Smooth muscle cell (in vitro differentiated cells): ENCODE measurements around the gene MAP4K4. TPM values are rescaled to one million over a fixed set of nuclear protein-coding genes. Genes with fewer than 3 reads are reported as not detected.

Experiments used
- DNase-seq: peaks from one replicate; lab custom pipeline; 2025; ENCODE audit not compliant: unreplicated experiment; lab: John Stamatoyannopoulos, UW
- H2AFZ ChIP-seq: fragments of 200-600 bp; sonication (generic); 2 replicates; pipeline ENCODE4 v1.6.0; 2016; ENCODE audit warnings: antibody characterized with exemption, low read depth, mild to moderate bottlenecking
- H3F3A ChIP-seq: fragments of 200-600 bp; sonication (generic); 2 replicates; pipeline ENCODE4 v1.6.0; 2017; ENCODE audit warnings: antibody characterized with exemption, low read depth
- H3K27ac ChIP-seq: fragments of 200-600 bp; sonication (generic); 2 replicates; pipeline ENCODE4 v1.5.1; 2016; ENCODE audit warnings: low read depth, mild to moderate bottlenecking
- H3K27me3 ChIP-seq: fragments of 200-600 bp; sonication (generic); 2 replicates; pipeline ENCODE4 v1.6.1; 2016; ENCODE audit warnings: low read depth, mild to moderate bottlenecking
- H3K36me3 ChIP-seq: fragments of 200-600 bp; sonication (generic); 2 replicates; pipeline ENCODE4 v1.5.1; 2016; ENCODE audit warnings: low read depth
- H3K4me1 ChIP-seq: fragments of 200-600 bp; sonication (generic); 2 replicates; pipeline ENCODE4 v1.5.1; 2016; ENCODE audit warnings: low read depth
- H3K4me2 ChIP-seq: fragments of 200-600 bp; sonication (generic); 2 replicates; pipeline ENCODE4 v1.6.0; 2016; ENCODE audit warnings: mild to moderate bottlenecking
- H3K4me3 ChIP-seq: fragments of 200-600 bp; sonication (generic); 2 replicates; pipeline ENCODE4 v1.5.1; 2016; ENCODE audit warnings: mild to moderate bottlenecking
- H3K79me2 ChIP-seq: fragments of 200-600 bp; sonication (generic); 2 replicates; pipeline ENCODE4 v1.6.0; 2016; ENCODE audit warnings: low read depth, mild to moderate bottlenecking
- H3K9ac ChIP-seq: fragments of 200-600 bp; sonication (generic); 2 replicates; pipeline ENCODE4 v1.6.0; 2016; ENCODE audit warnings: low read depth
- H3K9me3 ChIP-seq: fragments of 200-600 bp; sonication (generic); replicated peaks from 2 replicates; pipeline ENCODE4 v1.5.1; 2016; ENCODE audit warnings: low read depth
- H4K20me1 ChIP-seq: fragments of 200-600 bp; sonication (generic); 2 replicates; pipeline ENCODE4 v1.6.0; 2016; ENCODE audit warnings: low read depth
- WGBS: methylation state at CpG from one replicate; pipeline ENCODE4 v1.1.7; 2016; ENCODE audit warnings: low lambda C conversion rate; 5-methylcytosine and 5-hydroxymethylcytosine counted together
- polyA plus RNA-seq: library from polyadenylated mRNA; unstranded; fragments of >200 nt; fragmentation: Nextera tagmentation; extraction: Ambion mirVana; gene quantifications from 2 replicates; pipeline ENCODE4 v1.2.1, GENCODE V29; 2016
- total RNA-seq: library from RNA; depleted of rRNA; stranded (reverse); fragments of >200 nt; gene quantifications from 2 replicates; pipeline ENCODE4 v1.2.3, GENCODE V29; 2014
- TF ChIP-seq, protein P1 (sequence below): fragments of 200-600 bp; sonication (generic); IDR thresholded peaks from 2 replicates; pipeline ENCODE4 v1.5.1; 2017; ENCODE audit warnings: borderline replicate concordance, mild to moderate bottlenecking, antibody characterized with exemption; ENCODE audit not compliant: insufficient read depth, poor library complexity, severe bottlenecking

MAP4K4 gene
- total and polyA plus RNA-seq, 2 experiments from 2014 or later: 68.9 to 107 TPM

DNA sequence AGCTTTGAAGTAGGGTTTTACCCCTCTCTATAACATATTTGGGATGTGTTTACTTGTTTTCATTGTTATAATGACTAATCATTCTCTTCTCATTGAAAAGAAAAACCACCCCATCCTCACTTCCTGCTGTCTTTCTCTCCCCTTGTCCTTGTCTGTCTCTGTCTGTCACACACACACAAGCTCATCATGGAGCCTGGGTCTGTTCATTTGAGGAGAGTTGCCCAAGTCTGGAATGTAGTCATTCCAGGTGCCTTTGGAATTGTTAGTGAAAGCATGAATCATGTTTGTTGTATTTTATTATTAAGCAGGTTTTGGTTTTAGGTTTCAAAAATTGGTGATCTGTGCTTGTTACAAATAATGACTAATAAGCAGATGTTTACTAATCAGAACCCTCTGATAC, 160.7 kb downstream of the MAP4K4 start:
- peaks cover 10% of the 10 kb centered on the region for H3K79me2 ChIP-seq
- no peaks in the 10 kb centered on the region for H3K9me3 ChIP-seq
- H3K4me1 ChIP-seq: no peaks in the 10 kb centered on the region
- H4K20me1 ChIP-seq: peaks cover 65% of the 10 kb centered on the region
- no peak overlapping the region for H3K4me3 ChIP-seq
- H3K36me3 ChIP-seq: peaks cover 3% of the 10 kb centered on the region
- peak overlapping the region; percentile 76 for H3K27ac ChIP-seq
- peak overlapping the region; percentile 13 for H3K9ac ChIP-seq
- no peak overlapping the region for H2AFZ ChIP-seq
- no peak overlapping the region for H3K4me2 ChIP-seq
- DNase-seq: no peak
- no peaks in the 10 kb centered on the region for H3K27me3 ChIP-seq
- TF ChIP-seq, protein P1, sequence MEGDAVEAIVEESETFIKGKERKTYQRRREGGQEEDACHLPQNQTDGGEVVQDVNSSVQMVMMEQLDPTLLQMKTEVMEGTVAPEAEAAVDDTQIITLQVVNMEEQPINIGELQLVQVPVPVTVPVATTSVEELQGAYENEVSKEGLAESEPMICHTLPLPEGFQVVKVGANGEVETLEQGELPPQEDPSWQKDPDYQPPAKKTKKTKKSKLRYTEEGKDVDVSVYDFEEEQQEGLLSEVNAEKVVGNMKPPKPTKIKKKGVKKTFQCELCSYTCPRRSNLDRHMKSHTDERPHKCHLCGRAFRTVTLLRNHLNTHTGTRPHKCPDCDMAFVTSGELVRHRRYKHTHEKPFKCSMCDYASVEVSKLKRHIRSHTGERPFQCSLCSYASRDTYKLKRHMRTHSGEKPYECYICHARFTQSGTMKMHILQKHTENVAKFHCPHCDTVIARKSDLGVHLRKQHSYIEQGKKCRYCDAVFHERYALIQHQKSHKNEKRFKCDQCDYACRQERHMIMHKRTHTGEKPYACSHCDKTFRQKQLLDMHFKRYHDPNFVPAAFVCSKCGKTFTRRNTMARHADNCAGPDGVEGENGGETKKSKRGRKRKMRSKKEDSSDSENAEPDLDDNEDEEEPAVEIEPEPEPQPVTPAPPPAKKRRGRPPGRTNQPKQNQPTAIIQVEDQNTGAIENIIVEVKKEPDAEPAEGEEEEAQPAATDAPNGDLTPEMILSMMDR: no peak
- no peaks in the 10 kb centered on the region for H3F3A ChIP-seq

DNA sequence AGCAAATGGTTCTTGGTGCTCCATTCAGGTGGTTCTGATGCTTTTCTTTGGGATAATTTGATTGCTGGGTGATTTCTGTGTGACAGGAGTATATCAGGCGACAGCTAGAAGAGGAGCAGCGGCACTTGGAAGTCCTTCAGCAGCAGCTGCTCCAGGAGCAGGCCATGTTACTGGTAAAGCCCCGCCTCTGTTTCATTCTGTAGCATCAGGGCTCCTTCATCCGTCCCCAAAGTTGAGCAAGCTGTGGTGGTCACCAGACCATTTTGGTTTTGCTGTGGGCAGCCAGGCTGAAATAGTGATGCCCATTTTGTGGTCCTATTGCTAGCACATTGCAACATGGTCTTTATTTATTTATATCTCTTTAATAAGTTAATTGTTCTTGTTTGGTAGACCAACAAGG, 161.4 kb downstream of the MAP4K4 start:
- no peak for DNase-seq
- Histone ChIP-seq H3F3A (no peaks in the 10 kb centered on the region), H2AFZ (no peak overlapping the region), H3K27me3 (no peaks in the 10 kb centered on the region), H3K4me3 (no peak overlapping the region), H3K27ac (peak overlapping the region; percentile 76), H3K4me2 (no peak overlapping the region), H3K79me2 (peaks cover 6% of the 10 kb centered on the region), H3K9me3 (no peaks in the 10 kb centered on the region), H3K4me1 (no peaks in the 10 kb centered on the region), H3K9ac (no peak overlapping the region), H4K20me1 (peaks cover 65% of the 10 kb centered on the region), H3K36me3 (peaks cover 7% of the 10 kb centered on the region)
- TF ChIP-seq, protein P1: no peak
- 89% methylated on average over 4 of the region's 4 CpGs for WGBS

DNA sequence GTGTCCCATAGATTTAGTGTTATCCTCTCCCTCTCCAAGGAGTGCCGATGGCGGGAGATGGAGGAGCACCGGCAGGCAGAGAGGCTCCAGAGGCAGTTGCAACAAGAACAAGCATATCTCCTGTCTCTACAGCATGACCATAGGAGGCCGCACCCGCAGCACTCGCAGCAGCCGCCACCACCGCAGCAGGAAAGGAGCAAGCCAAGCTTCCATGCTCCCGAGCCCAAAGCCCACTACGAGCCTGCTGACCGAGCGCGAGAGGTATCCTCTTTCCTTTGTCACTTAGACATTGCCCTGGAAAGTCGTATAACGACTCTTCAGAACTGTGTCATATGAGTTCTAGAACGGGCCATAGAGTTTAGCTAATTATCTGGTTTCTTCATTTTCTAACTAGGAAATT, 162.1 kb downstream of the MAP4K4 start:
- H3K36me3 ChIP-seq: peaks cover 10% of the 10 kb centered on the region
- no peaks in the 10 kb centered on the region for H3K9me3 ChIP-seq
- H4K20me1 ChIP-seq: peaks cover 65% of the 10 kb centered on the region
- no peak for DNase-seq
- H3K27ac ChIP-seq: peak overlapping the region; percentile 76
- TF ChIP-seq, protein P1: no peak
- H3K79me2 ChIP-seq: peaks cover 6% of the 10 kb centered on the region
- H3K4me1 ChIP-seq: no peaks in the 10 kb centered on the region
- WGBS: 98% methylated on average over 16 of the region's 16 CpGs
- no peak overlapping the region for H3K9ac ChIP-seq
- no peaks in the 10 kb centered on the region for H3F3A ChIP-seq
- no peak overlapping the region for H3K4me2 ChIP-seq
- no peaks in the 10 kb centered on the region for H3K27me3 ChIP-seq
- H2AFZ ChIP-seq: no peak overlapping the region
- no peak overlapping the region for H3K4me3 ChIP-seq

DNA sequence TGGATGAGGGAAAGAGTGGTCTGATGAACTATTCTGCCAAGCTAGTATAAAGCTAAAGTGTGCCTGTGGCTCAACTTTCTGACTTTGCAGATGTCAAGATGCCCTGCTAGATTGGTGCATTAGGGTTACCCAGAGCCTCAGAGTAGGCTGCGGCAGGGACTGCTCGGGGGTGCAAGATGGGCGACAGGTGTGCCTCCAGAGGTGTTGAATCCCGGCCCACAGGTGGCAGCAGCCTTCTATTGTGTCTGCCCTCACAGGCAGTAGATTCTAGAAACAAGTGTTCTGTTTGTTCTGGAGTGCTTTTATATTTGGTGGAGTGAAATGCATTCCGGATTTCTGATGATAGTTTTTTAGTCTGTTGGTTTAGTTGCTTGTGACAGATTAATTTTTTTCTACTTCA, 162.7 kb downstream of the MAP4K4 start:
- Histone ChIP-seq H3K36me3 (peaks cover 15% of the 10 kb centered on the region), H3K79me2 (peaks cover 6% of the 10 kb centered on the region), H3K27me3 (no peaks in the 10 kb centered on the region), H3K9me3 (no peaks in the 10 kb centered on the region), H4K20me1 (peaks cover 62% of the 10 kb centered on the region), H3K9ac (no peak overlapping the region), H3K4me1 (no peaks in the 10 kb centered on the region), H3K27ac (no peak overlapping the region), H3K4me3 (no peak overlapping the region), H2AFZ (no peak overlapping the region), H3F3A (no peaks in the 10 kb centered on the region), H3K4me2 (no peak overlapping the region)
- 98% methylated on average over 5 of the region's 5 CpGs for WGBS
- DNase-seq: no peak
- TF ChIP-seq, protein P1: no peak
